Suprapubic skin (tissue), 3 donors: Measurements from ENCODE around the gene TM9SF4.

Source experiments
- CTCF ChIP-seq, 2 donors: fragments of 200-600 bp in 1 of 2; fragments of 450-650 bp in 1 of 2; sonication (generic) in 1 of 2; IDR thresholded peaks; one replicate each; pipeline ENCODE4 v1.5.1; 2016 to 2019; ENCODE audit warnings: antibody characterized with exemption in 2 of 2, mild to moderate bottlenecking in 1 of 2, moderate library complexity in 1 of 2
- EP300 ChIP-seq: sonication (generic); formaldehyde crosslinking; IDR thresholded peaks from one replicate; pipeline ENCODE4 v1.6.1; 2017; ENCODE audit warnings: antibody characterized with exemption

- TF ChIP-seq CTCF (IDR thresholded peaks at IDR 0.05), result no peak
- TF ChIP-seq EP300, result no peak
Measured at GRCh38 chr20:32069711-32070110, 39.8 kb upstream of the TM9SF4 start.
